GM23248 (cell line): ENCODE results near the gene TMPRSS15.

ENCODE experiments used
- EZH2 ChIP-seq: fragments of 200-600 bp; sonication (generic); IDR thresholded peaks from 2 replicates; pipeline ENCODE4 v1.6.1; 2018; ENCODE audit warnings: antibody characterized with exemption, mild to moderate bottlenecking; ENCODE audit not compliant: insufficient read depth, poor library complexity, severe bottlenecking
- EZH2phosphoT487 ChIP-seq: fragments of 200-600 bp; sonication (generic); IDR thresholded peaks from 2 replicates; pipeline ENCODE4 v1.6.1; 2018; ENCODE audit warnings: antibody characterized with exemption, moderate library complexity, mild to moderate bottlenecking, low read depth; ENCODE audit not compliant: insufficient read depth

DNA sequence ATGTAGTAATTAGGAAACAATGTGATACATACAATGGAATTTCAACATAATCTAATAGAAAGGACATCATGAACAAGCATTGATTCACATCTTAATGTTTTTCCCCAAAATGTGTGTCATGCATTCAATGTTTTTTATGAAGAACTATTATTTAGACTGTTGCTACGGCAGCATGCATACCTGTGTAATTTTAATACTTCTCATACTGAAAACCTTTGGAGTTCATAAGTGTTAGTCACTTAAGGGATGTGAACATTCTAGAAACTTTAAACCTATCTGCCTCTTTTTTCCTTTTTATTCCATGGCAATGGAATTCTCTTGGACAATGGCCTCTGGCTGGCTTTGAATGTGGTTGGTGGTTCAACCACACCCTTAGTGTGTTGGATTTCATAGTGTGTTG is 48.6 kb downstream of the TMPRSS15 start:
- no peak for TF ChIP-seq EZH2phosphoT487
- TF ChIP-seq EZH2: no peak
